Measurements from ENCODE around the gene SLC38A9. TPM values are rescaled to one million over a fixed set of nuclear protein-coding genes. Genes with fewer than 3 reads are reported as not detected.

The SLC38A9 gene
- total and polyA plus RNA-seq, 10 donors = 7.9 to 45.0 (median 27.5) TPM

DNA sequence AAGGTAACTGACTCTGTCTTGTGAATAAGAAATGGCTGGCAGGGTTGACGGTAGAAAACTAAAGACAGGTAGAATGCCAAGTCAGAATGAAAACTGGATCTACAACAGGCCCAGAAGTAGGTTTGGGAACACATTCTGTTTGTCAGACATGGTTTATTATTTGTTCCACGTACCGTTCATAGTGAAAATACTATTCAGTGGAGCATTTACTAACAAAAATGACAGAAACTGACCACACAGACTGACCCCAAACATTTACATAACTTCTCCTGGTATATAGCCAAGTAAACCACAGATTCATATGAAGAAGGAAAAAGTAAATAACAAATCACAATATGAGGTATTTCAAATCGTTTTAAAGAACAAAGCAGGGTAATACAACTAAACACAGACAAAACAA lies 73.7 kb downstream of the SLC38A9 start:
- Histone ChIP-seq H3K9me3 (no peaks in the 10 kb centered on the region), H3K27ac (no peak overlapping the region), H3K4me3 (no peak overlapping the region), H3K36me3 (peaks cover 0 to 35% (median under 1%) of the 10 kb centered on the region in 6 donors), H3K4me1 (peaks cover 0 to 24% (median 16%) of the 10 kb centered on the region in 6 donors), H3K27me3 (replicated peaks in 1 of 7) (no peaks in the 10 kb centered on the region)
- intact Hi-C loops (cut with DNase I; ENCODE audit: low total_unique reads) = no loop called here
- no peak for TF ChIP-seq POLR2A (IDR thresholded peaks at IDR 0.05)
- TF ChIP-seq POLR2AphosphoS5 (IDR thresholded peaks at IDR 0.05) = no peak
- TF ChIP-seq, protein P1, sequence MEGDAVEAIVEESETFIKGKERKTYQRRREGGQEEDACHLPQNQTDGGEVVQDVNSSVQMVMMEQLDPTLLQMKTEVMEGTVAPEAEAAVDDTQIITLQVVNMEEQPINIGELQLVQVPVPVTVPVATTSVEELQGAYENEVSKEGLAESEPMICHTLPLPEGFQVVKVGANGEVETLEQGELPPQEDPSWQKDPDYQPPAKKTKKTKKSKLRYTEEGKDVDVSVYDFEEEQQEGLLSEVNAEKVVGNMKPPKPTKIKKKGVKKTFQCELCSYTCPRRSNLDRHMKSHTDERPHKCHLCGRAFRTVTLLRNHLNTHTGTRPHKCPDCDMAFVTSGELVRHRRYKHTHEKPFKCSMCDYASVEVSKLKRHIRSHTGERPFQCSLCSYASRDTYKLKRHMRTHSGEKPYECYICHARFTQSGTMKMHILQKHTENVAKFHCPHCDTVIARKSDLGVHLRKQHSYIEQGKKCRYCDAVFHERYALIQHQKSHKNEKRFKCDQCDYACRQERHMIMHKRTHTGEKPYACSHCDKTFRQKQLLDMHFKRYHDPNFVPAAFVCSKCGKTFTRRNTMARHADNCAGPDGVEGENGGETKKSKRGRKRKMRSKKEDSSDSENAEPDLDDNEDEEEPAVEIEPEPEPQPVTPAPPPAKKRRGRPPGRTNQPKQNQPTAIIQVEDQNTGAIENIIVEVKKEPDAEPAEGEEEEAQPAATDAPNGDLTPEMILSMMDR (IDR thresholded peaks at IDR 0.05 in 8 of 11, conservative IDR thresholded peaks at IDR 0.05 in 3 of 11) = no peak
- no peak for DNase-seq
- WGBS, 5 donors = 59 to 82% (median 76%) methylated on average over 4 of the region's 4 CpGs

DNA sequence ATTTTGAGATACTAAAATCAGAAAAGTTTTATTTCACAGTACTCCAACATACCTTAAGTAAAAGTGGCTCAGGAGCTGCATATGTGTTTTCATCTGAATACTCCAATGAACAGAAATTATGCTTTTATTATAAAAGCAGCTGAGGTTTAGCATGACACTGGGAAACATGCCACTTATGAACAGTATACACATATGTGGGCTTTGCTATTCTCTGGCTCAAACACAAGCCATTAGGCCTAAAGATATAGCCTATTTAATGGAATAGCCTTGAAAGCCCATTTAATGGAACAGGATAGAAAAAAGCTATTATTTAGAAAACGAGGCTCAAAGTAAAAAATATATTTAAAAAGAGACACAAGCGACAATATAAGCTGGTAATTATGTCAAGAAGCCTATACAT lies 74.1 kb downstream of the SLC38A9 start:
- intact Hi-C loops (cut with DNase I; ENCODE audit: low total_unique reads) = no loop called here
- Histone ChIP-seq H3K9me3 (no peaks in the 10 kb centered on the region), H3K36me3 (peaks cover 0 to 38% (median 0%) of the 10 kb centered on the region in 6 donors), H3K27ac (no peak overlapping the region), H3K27me3 (replicated peaks in 1 of 7) (no peaks in the 10 kb centered on the region), H3K4me3 (no peak overlapping the region), H3K4me1 (peaks cover 0 to 28% (median 18%) of the 10 kb centered on the region in 6 donors)
- 86 to 93% (median 91%) methylated on average over 2 of the region's 2 CpGs for WGBS, 5 donors
- TF ChIP-seq POLR2A (IDR thresholded peaks at IDR 0.05) = no peak
- TF ChIP-seq, protein P1 (IDR thresholded peaks at IDR 0.05 in 8 of 11, conservative IDR thresholded peaks at IDR 0.05 in 3 of 11) = no peak
- no peak for TF ChIP-seq POLR2AphosphoS5 (IDR thresholded peaks at IDR 0.05)
- no peak for DNase-seq

DNA sequence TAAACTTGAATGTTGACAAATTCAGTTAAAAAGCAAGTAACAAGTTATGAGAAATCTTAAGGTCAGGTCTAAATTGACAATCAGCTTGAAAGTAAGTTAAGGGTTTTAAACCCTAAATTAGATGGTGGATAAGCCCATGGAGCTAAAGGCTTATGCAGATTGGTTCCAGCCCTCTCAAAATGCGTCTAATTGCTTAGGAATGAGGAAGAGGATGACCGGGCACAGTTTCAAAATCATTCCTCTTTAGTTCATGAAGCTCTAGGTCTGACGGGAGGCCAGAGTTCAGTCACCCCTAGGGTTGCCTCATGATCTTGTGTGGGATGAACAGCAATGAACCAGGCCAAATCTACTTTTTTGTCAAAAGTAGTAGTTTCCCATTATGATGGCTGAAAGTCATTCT lies 75.4 kb downstream of the SLC38A9 start:
- Histone ChIP-seq H3K27me3 (replicated peaks in 1 of 7) (no peaks in the 10 kb centered on the region), H3K27ac (peak overlapping the region in 7 of 8 donors; percentile 35 to 66 (median 51)), H3K4me3 (no peak overlapping the region), H3K9me3 (no peaks in the 10 kb centered on the region), H3K4me1 (peaks cover 0 to 29% (median 18%) of the 10 kb centered on the region in 6 donors), H3K36me3 (peaks cover 0 to 38% (median 0%) of the 10 kb centered on the region in 6 donors)
- intact Hi-C loops (cut with DNase I; ENCODE audit: low total_unique reads) = no loop called here
- WGBS, 5 donors = 35 to 71% (median 53%) methylated on average over 3 of the region's 3 CpGs
- TF ChIP-seq POLR2A (IDR thresholded peaks at IDR 0.05) = no peak
- TF ChIP-seq POLR2AphosphoS5 (IDR thresholded peaks at IDR 0.05) = peak in 1 of 3 donors; percentile 65
- no peak for DNase-seq

DNA sequence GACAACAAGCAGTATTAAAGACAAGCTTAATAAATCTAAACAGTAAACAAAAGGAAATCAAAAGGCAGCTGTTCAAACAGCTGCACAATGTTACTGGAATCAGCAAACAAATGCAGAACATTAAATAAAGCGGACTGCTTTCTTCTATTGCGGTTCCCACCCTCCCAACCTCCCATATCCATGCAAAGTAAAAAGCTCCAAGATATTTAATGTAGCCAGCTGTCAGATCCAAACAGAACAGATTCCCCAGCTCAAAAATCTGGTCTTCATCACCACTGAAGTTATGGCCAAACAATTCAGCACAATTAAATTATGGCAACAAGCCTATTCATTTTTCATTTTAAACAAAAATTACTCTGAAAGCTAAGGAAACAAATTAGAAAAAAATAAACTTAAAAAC lies 75.9 kb downstream of the SLC38A9 start:
- 77 to 91% (median 85%) methylated on average over 2 of the region's 2 CpGs for WGBS, 5 donors
- Histone ChIP-seq H3K4me3 (no peak overlapping the region), H3K27me3 (replicated peaks in 1 of 7) (no peaks in the 10 kb centered on the region), H3K27ac (peak overlapping the region in 6 of 8 donors; percentile 35 to 66 (median 47)), H3K9me3 (no peaks in the 10 kb centered on the region), H3K36me3 (peaks cover 0 to 33% (median 0%) of the 10 kb centered on the region in 6 donors), H3K4me1 (peaks cover 0 to 29% (median 18%) of the 10 kb centered on the region in 6 donors)
- intact Hi-C loops (cut with DNase I; ENCODE audit: low total_unique reads) = no loop called here
- no peak for TF ChIP-seq POLR2A (IDR thresholded peaks at IDR 0.05)
- TF ChIP-seq, protein P1 (IDR thresholded peaks at IDR 0.05 in 8 of 11, conservative IDR thresholded peaks at IDR 0.05 in 3 of 11) = no peak
- no peak for TF ChIP-seq POLR2AphosphoS5 (IDR thresholded peaks at IDR 0.05)
- DNase-seq = no peak

Data from spleen (tissue), 11 donors.